SK-N-SH (cell line): Measurements from ENCODE around the gene OGDH. TPM values are rescaled to one million over a fixed set of nuclear protein-coding genes. Genes with fewer than 3 reads are reported as not detected.

Experiments
- CTCF ChIA-PET: fragments of 300-600, 350-600 bp; formaldehyde crosslinking; extraction: SDS; loops from one replicate; lab custom pipeline; 2021; lab: Yijun Ruan, JAX
- POLR2A ChIA-PET: fragments of 350-600 bp; sonication (Branson Sonifier 250); formaldehyde crosslinking; extraction: SDS; loops from one replicate; lab custom pipeline; 2020; ENCODE audit warnings: antibody characterized with exemption, inconsistent platforms; lab: Yijun Ruan, JAX
- DNase-seq: peaks from one replicate; pipeline ENCODE4 v3.0.0; 2012
- H2AFZ ChIP-seq: fragments of 200-600 bp; sonication (generic); 2 replicates; pipeline ENCODE4 v1.8.1; 2016; ENCODE audit warnings: antibody characterized with exemption, mild to moderate bottlenecking, low read depth
- H3F3A ChIP-seq: fragments of 200-600 bp; sonication (generic); replicated peaks from 2 replicates; pipeline ENCODE3; 2016; ENCODE audit warnings: antibody characterized with exemption, mild to moderate bottlenecking; ENCODE audit not compliant: insufficient read depth
- H3K27ac ChIP-seq, 2 experiments: fragments of 200-500 bp in 1 of 2; fragments of 200-600 bp in 1 of 2; sonication (Bioruptor generic) in 1 of 2; sonication (generic), shearing (Covaris generic) in 1 of 2; 2 replicates each; pipeline versions ENCODE4 v1.5.1 to v1.6.1; 2014 to 2016; ENCODE audit warnings: low read depth in 2 of 2, inconsistent platforms in 1 of 2, low read length in 1 of 2, mild to moderate bottlenecking in 1 of 2, mixed read lengths in 1 of 2
- H3K27me3 ChIP-seq: fragments of 200-600 bp; sonication (generic), shearing (Covaris generic); 2 replicates; pipeline ENCODE4 v1.6.1; 2016; ENCODE audit warnings: mixed run types; ENCODE audit not compliant: insufficient read depth
- H3K36me3 ChIP-seq, 2 experiments: fragments of 200-500 bp in 1 of 2; fragments of 200-600 bp in 1 of 2; sonication (Bioruptor generic) in 1 of 2; sonication (generic) in 1 of 2; replicated peaks in 1 of 2; 2 replicates each; pipeline versions ENCODE3 to v1.5.1; 2014 to 2016; ENCODE audit warnings: low read length in 1 of 2, mild to moderate bottlenecking in 1 of 2; ENCODE audit not compliant: insufficient read depth in 2 of 2, control insufficient read depth in 1 of 2
- H3K4me1 ChIP-seq, 2 experiments: fragments of 200-500 bp in 1 of 2; fragments of 200-600 bp in 1 of 2; sonication (Bioruptor generic) in 1 of 2; sonication (generic), shearing (Covaris generic) in 1 of 2; 2 replicates each; pipeline versions ENCODE4 v1.5.1 to v1.6.1; 2014 to 2016; ENCODE audit warnings: low read depth in 1 of 2, low read length in 1 of 2, mixed run types in 1 of 2; ENCODE audit not compliant: insufficient read depth in 2 of 2, control insufficient read depth in 1 of 2
- H3K4me2 ChIP-seq: fragments of 200-600 bp; sonication (generic), shearing (Covaris generic); 2 replicates; pipeline ENCODE4 v1.6.1; 2017; ENCODE audit warnings: mixed run types
- H3K4me3 ChIP-seq, 2 experiments: fragments of 200-500 bp in 1 of 2; fragments of 200-600 bp in 1 of 2; sonication (Bioruptor generic) in 1 of 2; sonication (generic), shearing (Covaris generic) in 1 of 2; 2 replicates each; pipeline versions ENCODE4 v1.5.1 to v1.8.1; 2014 to 2016; ENCODE audit warnings: low read depth in 2 of 2, inconsistent platforms in 1 of 2, low read length in 1 of 2, mild to moderate bottlenecking in 1 of 2, mixed read lengths in 1 of 2, moderate library complexity in 1 of 2
- H3K79me2 ChIP-seq: fragments of 200-600 bp; sonication (generic); 2 replicates; pipeline ENCODE4 v1.8.1; 2017; ENCODE audit warnings: mild to moderate bottlenecking; ENCODE audit not compliant: insufficient read depth
- H3K9ac ChIP-seq: fragments of 200-600 bp; sonication (generic); 2 replicates; pipeline ENCODE4 v1.6.1; 2017; ENCODE audit warnings: mixed run types
- H3K9me2 ChIP-seq: fragments of 200-600 bp; sonication (generic); 2 replicates; pipeline ENCODE4 v1.6.1; 2017; ENCODE audit warnings: mixed run types
- H3K9me3 ChIP-seq: fragments of 200-600 bp; sonication (generic); 2 replicates; pipeline ENCODE4 v1.6.1; 2017; ENCODE audit warnings: mixed run types, mild to moderate bottlenecking, moderate library complexity
- H4K20me1 ChIP-seq: fragments of 200-600 bp; sonication (generic); 2 replicates; pipeline ENCODE4 v1.6.1; 2017; ENCODE audit warnings: mild to moderate bottlenecking, mixed run types; ENCODE audit not compliant: insufficient read depth
- ELF1 ChIP-seq: IDR thresholded peaks from 2 replicates; pipeline ENCODE4 v1.4.0; 2012
- EZH2phosphoT487 ChIP-seq: fragments of 200-600 bp; sonication (generic); IDR thresholded peaks from 2 replicates; pipeline ENCODE4 v1.6.1; 2017; ENCODE audit warnings: low read depth, mixed run types, mild to moderate bottlenecking, antibody characterized with exemption, moderate library complexity, borderline replicate concordance
- FOSL2 ChIP-seq: IDR thresholded peaks from 2 replicates; pipeline ENCODE4 v1.4.0; 2012; ENCODE audit warnings: low read depth, mild to moderate bottlenecking, moderate library complexity, borderline replicate concordance
- FOXJ3 ChIP-seq: sonication (generic); formaldehyde crosslinking; IDR thresholded peaks from 2 replicates; pipeline ENCODE4 v1.5.1; 2020; ENCODE audit warnings: mild to moderate bottlenecking, missing genetic modification reagents
- FOXM1 ChIP-seq: IDR thresholded peaks from 2 replicates; pipeline ENCODE4 v1.4.0; 2012; ENCODE audit warnings: low read depth, mild to moderate bottlenecking
- GATA2 ChIP-seq: sonication (generic); formaldehyde crosslinking; IDR thresholded peaks from 2 replicates; pipeline ENCODE4 v1.5.0; 2020; ENCODE audit warnings: mild to moderate bottlenecking, missing genetic modification reagents
- IRF3 ChIP-seq: fragments of 150-350 bp; IDR thresholded peaks from 2 replicates; pipeline ENCODE4 v1.6.1; 2016; ENCODE audit warnings: mild to moderate bottlenecking, low read depth, low read length
- MAX ChIP-seq: IDR thresholded peaks from 2 replicates; pipeline ENCODE4 v1.4.0; 2012; ENCODE audit warnings: low read depth
- MEF2A ChIP-seq: IDR thresholded peaks from 2 replicates; pipeline ENCODE4 v1.4.0; 2012; ENCODE audit warnings: low read depth, borderline replicate concordance
- POLR2AphosphoS5 ChIP-seq: IDR thresholded peaks from 2 replicates; pipeline ENCODE4 v1.6.1; 2012; ENCODE audit warnings: low read depth, low read length
- REST ChIP-seq: IDR thresholded peaks from 2 replicates; pipeline ENCODE4 v1.6.1; 2012; ENCODE audit warnings: mild to moderate bottlenecking, low read depth, low read length, moderate library complexity
- RFX5 ChIP-seq: IDR thresholded peaks from 2 replicates; pipeline ENCODE4 v1.6.1; 2012; ENCODE audit warnings: mild to moderate bottlenecking, improper control_type of control experiment, low read length
- RXRA ChIP-seq: IDR thresholded peaks from 2 replicates; pipeline ENCODE4 v1.4.0; 2012; ENCODE audit warnings: low read depth, mild to moderate bottlenecking, borderline replicate concordance
- TAF1 ChIP-seq: IDR thresholded peaks from 2 replicates; pipeline ENCODE4 v1.6.1; 2012; ENCODE audit warnings: low read depth, mild to moderate bottlenecking, low read length, moderate library complexity, borderline replicate concordance
- TEAD4 ChIP-seq: IDR thresholded peaks from 2 replicates; pipeline ENCODE4 v1.4.0; 2012; ENCODE audit warnings: mild to moderate bottlenecking, borderline replicate concordance; ENCODE audit not compliant: insufficient read depth
- WGBS: methylation state at CpG from one replicate; pipeline ENCODE4 v1.1.6; 2017; ENCODE audit warnings: low lambda C conversion rate; 5-methylcytosine and 5-hydroxymethylcytosine counted together
- polyA plus RNA-seq, 3 experiments: library from polyadenylated mRNA; depleted of rRNA; stranded (reverse); fragments of >200 nt; gene quantifications; 2 replicates each; pipeline ENCODE4 v1.2.3, GENCODE V29; 2012

Gene OGDH
- polyA plus RNA-seq, 1 of the 3 experiments (the other 2 are of a cell fraction), result 69.4 TPM

GRCh38 chr7:44621034-44621749 lies 14.8 kb downstream of the OGDH start:
- no peaks in the 10 kb centered on the region for H3K27me3 ChIP-seq
- TF ChIP-seq POLR2AphosphoS5 (no peak), FOXM1 (no peak), FOXJ3 (CRISPR knock-in tag) (no peak), ELF1 (no peak), MEF2A (no peak), RFX5 (no peak), MAX (no peak), RXRA (no peak), GATA2 (CRISPR knock-in tag) (no peak), FOSL2 (no peak), REST (no peak), TEAD4 (no peak), TAF1 (no peak), IRF3 (no peak), EZH2phosphoT487 (no peak)
- H3F3A ChIP-seq, result peaks cover 13% of the 10 kb centered on the region
- CTCF ChIA-PET, result interaction anchor here (0.9 to 1.1 kb wide), 3 partner anchors 13 to 17 kb away, joined by 3 to 4 read pairs (median 3); no protein-coding TSS in a partner anchor
- H3K9ac ChIP-seq, result no peak overlapping the region
- H3K4me1 ChIP-seq, result peaks cover 3 to 9% of the 10 kb centered on the region in 2 experiments; a peak in 3 of 4 replicates
- 91% methylated on average over 11 of the region's 11 CpGs for WGBS
- H3K4me3 ChIP-seq, result no peak overlapping the region
- H3K9me3 ChIP-seq, result no peaks in the 10 kb centered on the region
- H2AFZ ChIP-seq, result no peak overlapping the region
- no peak overlapping the region for H3K27ac ChIP-seq
- H3K79me2 ChIP-seq, result peaks cover 83% of the 10 kb centered on the region
- DNase-seq, result no peak
- 0 out of 2 replicates have a peak, but pooled peaks cover 9% of the 10 kb centered on the region for H4K20me1 ChIP-seq
- peaks cover 10 to 12% of the 10 kb centered on the region in 2 experiments for H3K36me3 ChIP-seq
- no peak overlapping the region for H3K4me2 ChIP-seq
- H3K9me2 ChIP-seq, result no peaks in the 10 kb centered on the region
- POLR2A ChIA-PET, result no interaction called here
